Spleen (tissue), 11 donors: ENCODE measurements around the gene SNAPC1. TPM values are rescaled to one million over a fixed set of nuclear protein-coding genes. Genes with fewer than 3 reads are reported as not detected.
A peak's percentile ranks its signal among the peaks of the same experiment; 100 is the strongest.
"Not testable (repeated sequence)": the region's sequence is repeated elsewhere in the genome, so short reads cannot be mapped to it uniquely, and the experiment has no call there.

ENCODE experiments used
- DNase-seq: peaks from one replicate; pipeline ENCODE4 v3.0.0-alpha.2; 2020
- H3K27ac ChIP-seq, 8 donors: fragments of 200-600 bp; sonication (generic) in 7 of 8; 1 replicate in 4 of 8; 2 replicates in 4 of 8; pipeline versions ENCODE4 v1.5.0 to v1.8.0; 2016 to 2021; ENCODE audit warnings: inconsistent platforms in 4 of 8, mild to moderate bottlenecking in 4 of 8, moderate library complexity in 1 of 8
- H3K27me3 ChIP-seq, 7 donors: fragments of 200-600 bp; sonication (generic) in 6 of 7; replicated peaks in 1 of 7; 1 replicate in 4 of 7; 2 replicates in 3 of 7; pipeline versions ENCODE4 v1.5.0 to v1.8.0; 2016 to 2021; ENCODE audit warnings: inconsistent platforms in 3 of 7, mild to moderate bottlenecking in 1 of 7
- H3K36me3 ChIP-seq, 6 donors: fragments of 200-600 bp; sonication (generic) in 5 of 6; 1 replicate in 4 of 6; 2 replicates in 2 of 6; pipeline versions ENCODE4 v1.5.0 to v1.8.0; 2016 to 2021; ENCODE audit warnings: inconsistent platforms in 2 of 6
- H3K4me1 ChIP-seq, 6 donors: fragments of 200-600 bp; sonication (generic) in 5 of 6; 1 replicate in 3 of 6; 2 replicates in 3 of 6; pipeline versions ENCODE4 v1.5.0 to v1.8.0; 2016 to 2021; ENCODE audit warnings: inconsistent platforms in 3 of 6
- H3K4me3 ChIP-seq, 8 donors: fragments of 200-600 bp; sonication (generic) in 7 of 8; 1 replicate in 4 of 8; 2 replicates in 4 of 8; pipeline versions ENCODE4 v1.5.0 to v1.8.0; 2016 to 2021; ENCODE audit warnings: inconsistent platforms in 4 of 8, mild to moderate bottlenecking in 4 of 8, moderate library complexity in 2 of 8
- H3K9me3 ChIP-seq, 8 donors: fragments of 200-600 bp; sonication (generic) in 7 of 8; 1 replicate in 4 of 8; 2 replicates in 4 of 8; pipeline versions ENCODE4 v1.5.0 to v1.8.0; 2016 to 2021; ENCODE audit warnings: inconsistent platforms in 4 of 8
- POLR2A ChIP-seq, 3 donors: fragments of 450-650 bp; IDR thresholded peaks; one replicate each; pipeline ENCODE4 v1.5.1; 2017; ENCODE audit warnings: antibody characterized with exemption in 3 of 3, mild to moderate bottlenecking in 1 of 3
- POLR2AphosphoS5 ChIP-seq, 3 donors: sonication (generic); formaldehyde crosslinking; IDR thresholded peaks; one replicate each; pipeline ENCODE4 v1.5.1; 2017; ENCODE audit warnings: antibody characterized with exemption in 3 of 3
- WGBS, 5 donors: extraction: QIAGEN DNeasy Blood & Tissue Kit in 3 of 5; methylation state at CpG; one replicate each; pipeline versions ENCODE4 v1.1.5 to v1.1.7; 2013 to 2018; 5-methylcytosine and 5-hydroxymethylcytosine counted together
- intact Hi-C: fragments of 100-400 bp; cut with DNase I; formaldehyde crosslinking; loops from one replicate; pipeline ENCODE4 v1.15.0; 2023; ENCODE audit warnings: low total_unique reads
- polyA plus RNA-seq, 3 donors: library from polyadenylated mRNA; stranded (reverse); fragments of 200-250 nt; gene quantifications; one replicate each; pipeline ENCODE4 v1.2.1, GENCODE V29; 2013
- total RNA-seq, 7 donors: library from RNA; depleted of rRNA in 3 of 7; stranded (reverse); fragments of >200 nt in 3 of 7; fragmentation: NEBNext Ultra II Directional in 4 of 7; extraction: Animal tissue kit (Norgen Biotek cat#: 25700) in 4 of 7; gene quantifications; one replicate each; pipeline versions ENCODE4 v1.1.0 to v1.2.1, GENCODE V29; 2016 to 2021
- TF ChIP-seq, protein P1 (sequence below), 11 experiments: fragments of 200-600 bp in 7 of 11; fragments of 450-650 bp in 4 of 11; sonication (generic) in 4 of 11; IDR thresholded peaks in 8 of 11; conservative IDR thresholded peaks in 3 of 11; 1 replicate in 7 of 11; 2 replicates in 4 of 11; pipeline versions ENCODE4 v1.4.0 to v1.8.0; 2016 to 2021; ENCODE audit warnings: antibody characterized with exemption in 11 of 11, inconsistent platforms in 4 of 11, mild to moderate bottlenecking in 1 of 11
- donor health status: healthy with polysubstance abuse.
- donor health status: DM: no; HTN: no; CAD: no; lungs with moderate emphysema.
- donor health status: DM: no; HTN: no; CAD: no.
- donor health status: Bipolar disorder and iron deficiency.
- donor health status: healthy.
- donor health status: DM: no; HTN: no; CAD: no.
- donor health status: DM: yes; HTN: yes; CAD: no.

The SNAPC1 gene
- total and polyA plus RNA-seq, 10 donors, result 3.3 to 12.2 (median 5.8) TPM

DNA sequence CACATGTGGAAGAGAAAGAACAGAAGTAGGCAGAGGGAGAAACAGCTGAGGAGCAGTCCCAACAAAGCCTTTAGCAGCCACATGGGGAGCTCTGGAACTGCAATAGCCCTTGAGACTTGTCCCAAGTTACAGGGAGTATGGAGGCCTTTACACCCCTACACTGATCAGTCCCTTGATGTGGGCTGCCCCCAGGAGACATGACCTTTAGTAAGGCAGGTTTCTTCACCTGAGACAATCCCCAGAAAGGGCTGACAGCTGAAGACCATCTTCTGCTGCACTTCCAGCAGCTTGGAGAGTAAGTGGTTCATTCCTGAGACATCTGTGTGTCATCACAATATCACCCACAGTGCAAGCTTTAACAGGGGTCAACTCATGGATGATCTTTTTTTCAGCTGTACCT, 8.6 kb upstream of the SNAPC1 start:
- H3K27me3 ChIP-seq, result no peaks in the 10 kb centered on the region
- no peak overlapping the region for H3K27ac ChIP-seq
- peaks cover 8 to 46% (median 28%) of the 10 kb centered on the region in 6 donors for H3K4me1 ChIP-seq
- no peak overlapping the region for H3K4me3 ChIP-seq
- peaks cover 0 to 12% (median 0%) of the 10 kb centered on the region in 6 donors for H3K36me3 ChIP-seq
- peak in 1 of 3 donors; percentile 38 for TF ChIP-seq POLR2AphosphoS5 (IDR thresholded peaks at IDR 0.05)
- TF ChIP-seq POLR2A (IDR thresholded peaks at IDR 0.05), result no peak
- DNase-seq, result no peak
- intact Hi-C loops, result no loop called here
- H3K9me3 ChIP-seq, result no peaks in the 10 kb centered on the region

DNA sequence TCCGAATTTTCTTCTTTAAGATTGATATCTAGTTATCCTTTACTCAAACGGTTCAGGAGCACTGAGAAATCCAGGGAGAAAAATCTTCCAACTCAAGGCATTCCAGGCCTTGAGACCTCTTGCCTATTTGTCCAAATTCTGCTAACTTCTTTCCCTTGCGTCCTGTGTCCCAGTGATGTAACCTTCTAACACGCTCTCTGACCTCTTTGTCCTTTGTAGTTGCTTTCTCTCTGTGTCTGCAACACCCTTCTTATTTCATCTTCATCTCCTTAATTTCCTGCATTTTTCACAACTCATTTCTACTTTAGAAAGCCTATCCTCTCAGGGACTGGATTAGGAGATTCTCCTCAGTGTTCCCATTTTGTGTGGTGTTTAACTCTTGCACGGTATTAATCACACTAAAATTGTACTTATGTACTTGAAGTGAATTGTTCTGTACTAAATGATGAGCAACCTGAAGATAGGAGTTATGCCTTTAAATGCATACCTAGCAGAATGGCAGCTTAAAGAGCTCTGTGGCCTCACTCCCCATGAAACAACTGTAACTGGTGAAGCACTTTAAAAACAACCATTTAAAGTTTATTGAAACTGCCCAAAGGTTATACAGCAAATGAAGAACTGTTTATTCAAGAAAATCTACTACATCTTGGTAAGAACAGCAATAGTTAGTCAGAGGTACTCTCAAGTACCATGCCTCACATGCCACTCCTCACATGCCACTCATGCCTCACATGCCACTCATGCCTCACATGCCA, 7.4 kb upstream of the SNAPC1 start:
- peak overlapping the region in 1 of 8 donors; percentile 8 for H3K27ac ChIP-seq
- H3K27me3 ChIP-seq, result no peaks in the 10 kb centered on the region
- DNase-seq, result no peak
- no peak overlapping the region for H3K4me3 ChIP-seq
- peaks cover 0 to 6% (median 0%) of the 10 kb centered on the region in 6 donors for H3K36me3 ChIP-seq
- no peaks in the 10 kb centered on the region for H3K9me3 ChIP-seq
- 81 to 88% (median 85%) methylated on average over 5 of the region's 5 CpGs for WGBS, 5 donors
- TF ChIP-seq POLR2A (IDR thresholded peaks at IDR 0.05) (no peak), POLR2AphosphoS5 (IDR thresholded peaks at IDR 0.05) (no peak)
- TF ChIP-seq, protein P1, sequence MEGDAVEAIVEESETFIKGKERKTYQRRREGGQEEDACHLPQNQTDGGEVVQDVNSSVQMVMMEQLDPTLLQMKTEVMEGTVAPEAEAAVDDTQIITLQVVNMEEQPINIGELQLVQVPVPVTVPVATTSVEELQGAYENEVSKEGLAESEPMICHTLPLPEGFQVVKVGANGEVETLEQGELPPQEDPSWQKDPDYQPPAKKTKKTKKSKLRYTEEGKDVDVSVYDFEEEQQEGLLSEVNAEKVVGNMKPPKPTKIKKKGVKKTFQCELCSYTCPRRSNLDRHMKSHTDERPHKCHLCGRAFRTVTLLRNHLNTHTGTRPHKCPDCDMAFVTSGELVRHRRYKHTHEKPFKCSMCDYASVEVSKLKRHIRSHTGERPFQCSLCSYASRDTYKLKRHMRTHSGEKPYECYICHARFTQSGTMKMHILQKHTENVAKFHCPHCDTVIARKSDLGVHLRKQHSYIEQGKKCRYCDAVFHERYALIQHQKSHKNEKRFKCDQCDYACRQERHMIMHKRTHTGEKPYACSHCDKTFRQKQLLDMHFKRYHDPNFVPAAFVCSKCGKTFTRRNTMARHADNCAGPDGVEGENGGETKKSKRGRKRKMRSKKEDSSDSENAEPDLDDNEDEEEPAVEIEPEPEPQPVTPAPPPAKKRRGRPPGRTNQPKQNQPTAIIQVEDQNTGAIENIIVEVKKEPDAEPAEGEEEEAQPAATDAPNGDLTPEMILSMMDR (IDR thresholded peaks at IDR 0.05 in 8 of 11, conservative IDR thresholded peaks at IDR 0.05 in 3 of 11), result no peak
- H3K4me1 ChIP-seq, result peaks cover 8 to 35% (median 28%) of the 10 kb centered on the region in 6 donors
- intact Hi-C loops, result no loop called here

DNA sequence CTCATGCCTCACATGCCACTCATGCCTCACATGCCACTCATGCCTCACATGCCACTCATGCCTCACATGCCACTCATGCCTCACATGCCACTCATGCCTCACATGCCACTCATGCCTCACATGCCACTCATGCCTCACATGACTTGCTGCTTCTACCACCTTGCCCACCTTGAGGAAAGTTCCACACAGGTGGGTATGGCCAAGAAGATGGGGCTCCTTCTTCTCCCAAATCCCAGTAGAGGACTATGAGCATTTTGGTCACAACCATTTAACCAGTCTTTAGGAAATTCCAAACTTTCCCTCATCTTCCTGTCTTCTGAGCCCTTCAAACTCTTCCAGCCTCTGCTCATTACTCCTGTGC, 6.9 kb upstream of the SNAPC1 start:
- H3K27me3 ChIP-seq, DNase-seq, H3K4me3 ChIP-seq, H3K27ac ChIP-seq, intact Hi-C loops, H3K9me3 ChIP-seq, H3K36me3 ChIP-seq: not testable (repeated sequence)
- TF ChIP-seq POLR2AphosphoS5 (IDR thresholded peaks at IDR 0.05), result peak in 1 of 3 donors; percentile 19
- H3K4me1 ChIP-seq, result peaks cover 8 to 29% (median 24%) of the 10 kb centered on the region in 6 donors

DNA sequence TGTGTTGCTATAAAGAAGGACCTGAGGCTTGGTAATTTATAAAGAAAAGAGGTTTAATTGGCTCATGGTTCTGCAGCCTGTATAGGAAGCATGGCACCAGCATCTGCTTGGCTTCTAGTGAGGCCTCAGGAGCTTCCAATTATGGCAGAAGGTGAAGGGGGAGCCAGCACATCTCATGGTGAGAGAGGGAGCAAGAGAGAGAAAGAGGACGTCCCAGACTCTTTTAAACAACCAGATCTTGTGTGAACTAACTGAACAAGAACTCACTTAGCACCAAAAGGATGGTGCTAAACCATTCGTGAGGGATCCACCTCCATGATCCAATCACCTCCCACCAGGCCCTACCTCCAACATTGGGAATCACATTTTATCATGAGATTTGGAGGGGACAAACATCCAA, 6.1 kb upstream of the SNAPC1 start:
- WGBS, 5 donors, result 78 to 92% (median 83%) methylated on average over 2 of the region's 2 CpGs
- Histone ChIP-seq H3K9me3 (no peaks in the 10 kb centered on the region), H3K4me1 (peaks cover 8 to 22% (median 18%) of the 10 kb centered on the region in 6 donors), H3K27ac (no peak overlapping the region), H3K27me3 (no peaks in the 10 kb centered on the region), H3K4me3 (no peak overlapping the region), H3K36me3 (peaks cover 0 to 2% (median 0%) of the 10 kb centered on the region in 6 donors)
- no peak for TF ChIP-seq POLR2AphosphoS5 (IDR thresholded peaks at IDR 0.05)
- TF ChIP-seq POLR2A (IDR thresholded peaks at IDR 0.05), result no peak
- TF ChIP-seq, protein P1 (IDR thresholded peaks at IDR 0.05 in 8 of 11, conservative IDR thresholded peaks at IDR 0.05 in 3 of 11), result no peak
- DNase-seq, result no peak
- intact Hi-C loops, result no loop called here

DNA sequence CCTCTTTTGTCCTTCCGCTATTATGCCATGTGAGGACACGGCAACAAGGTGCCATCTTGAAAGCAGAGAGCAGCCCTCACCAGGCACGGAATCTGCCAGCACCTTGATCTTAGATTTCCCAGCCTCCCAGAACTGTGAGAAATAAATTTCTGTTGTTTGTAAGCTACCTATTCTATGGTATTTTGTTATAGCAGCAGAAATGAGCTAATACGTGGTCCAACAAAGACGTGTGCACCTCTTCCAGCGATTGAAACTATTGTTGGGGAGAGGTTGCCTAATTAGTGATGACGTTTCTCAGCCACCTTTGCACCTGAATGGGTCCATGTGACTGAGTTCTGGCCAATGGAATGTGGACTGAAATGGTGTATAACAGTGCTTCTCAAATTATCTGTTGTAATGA, 2.3 kb upstream of the SNAPC1 start:
- no peak for DNase-seq
- H3K9me3 ChIP-seq, result no peaks in the 10 kb centered on the region
- no peak overlapping the region for H3K4me3 ChIP-seq
- no peaks in the 10 kb centered on the region for H3K36me3 ChIP-seq
- intact Hi-C loops, result no loop called here
- no peak overlapping the region for H3K27ac ChIP-seq
- H3K27me3 ChIP-seq, result no peaks in the 10 kb centered on the region
- WGBS, 5 donors, result 81 to 98% (median 95%) methylated on average over 7 of the region's 7 CpGs
- H3K4me1 ChIP-seq, result peaks cover 0 to 30% (median 25%) of the 10 kb centered on the region in 6 donors
- TF ChIP-seq, protein P1 (IDR thresholded peaks at IDR 0.05 in 8 of 11, conservative IDR thresholded peaks at IDR 0.05 in 3 of 11), result no peak
- TF ChIP-seq POLR2A (IDR thresholded peaks at IDR 0.05) (no peak), POLR2AphosphoS5 (IDR thresholded peaks at IDR 0.05) (no peak)
